Uterus (tissue), 4 donors: ENCODE measurements around the gene TST. TPM values are rescaled to one million over a fixed set of nuclear protein-coding genes. Genes with fewer than 3 reads are reported as not detected.

Source experiments
- DNase-seq, 2 donors: peaks; one replicate each; pipeline ENCODE4 v3.0.0-alpha.2; 2019 to 2020
- H3K27ac ChIP-seq, 2 donors: fragments of 200-600 bp; sonication (generic); 1 replicate in 1 of 2; 2 replicates in 1 of 2; pipeline ENCODE4 v1.5.1; 2016 to 2018
- H3K27me3 ChIP-seq, 2 donors: fragments of 200-600 bp; sonication (generic); one replicate each; pipeline ENCODE4 v1.5.1; 2018 to 2019; ENCODE audit warnings: control low read depth in 1 of 2
- H3K36me3 ChIP-seq, 2 donors: fragments of 200-600 bp; sonication (generic); one replicate each; pipeline ENCODE4 v1.5.1; 2019; ENCODE audit warnings: control low read depth in 1 of 2
- H3K4me1 ChIP-seq, 2 donors: fragments of 200-600 bp; sonication (generic); one replicate each; pipeline ENCODE4 v1.5.1; 2018 to 2019; ENCODE audit warnings: control low read depth in 1 of 2
- H3K4me3 ChIP-seq, 2 donors: fragments of 200-600 bp; sonication (generic); 1 replicate in 1 of 2; 2 replicates in 1 of 2; pipeline ENCODE4 v1.5.1; 2018 to 2019; ENCODE audit warnings: mild to moderate bottlenecking in 1 of 2
- H3K9me3 ChIP-seq, 2 donors: fragments of 200-600 bp; sonication (generic); one replicate each; pipeline ENCODE4 v1.5.1; 2019; ENCODE audit warnings: control low read depth in 1 of 2
- POLR2A ChIP-seq, 2 donors: fragments of 450-650 bp; IDR thresholded peaks; one replicate each; pipeline ENCODE4 v1.6.1; 2016; ENCODE audit warnings: antibody characterized with exemption in 2 of 2, mild to moderate bottlenecking in 1 of 2, moderate library complexity in 1 of 2
- intact Hi-C: fragments of 100-400 bp; cut with DNase I; formaldehyde crosslinking; loops from one replicate; pipeline ENCODE4 v1.15.1; 2023; ENCODE audit warnings: low total_unique reads
- total RNA-seq, 4 donors: library from RNA; depleted of rRNA in 3 of 4; stranded (reverse); fragments of >200 nt in 3 of 4; gene quantifications; one replicate each; pipeline versions ENCODE4 v1.1.0 to v1.2.4, GENCODE V29; 2014 to 2023
- TF ChIP-seq, protein P1 (sequence below), 4 experiments: fragments of 200-600 bp in 2 of 4; fragments of 450-650 bp in 2 of 4; sonication (generic) in 2 of 4; IDR thresholded peaks; one replicate each; pipeline ENCODE4 v1.5.1; 2016 to 2019; ENCODE audit warnings: antibody characterized with exemption in 4 of 4, mild to moderate bottlenecking in 2 of 4, moderate library complexity in 1 of 4
- donor health status: DM: yes; HTN: yes; CAD: no.

Gene TST
- total RNA-seq, 4 donors from 2014 or later = 19.6 to 36.8 (median 25.1) TPM

DNA sequence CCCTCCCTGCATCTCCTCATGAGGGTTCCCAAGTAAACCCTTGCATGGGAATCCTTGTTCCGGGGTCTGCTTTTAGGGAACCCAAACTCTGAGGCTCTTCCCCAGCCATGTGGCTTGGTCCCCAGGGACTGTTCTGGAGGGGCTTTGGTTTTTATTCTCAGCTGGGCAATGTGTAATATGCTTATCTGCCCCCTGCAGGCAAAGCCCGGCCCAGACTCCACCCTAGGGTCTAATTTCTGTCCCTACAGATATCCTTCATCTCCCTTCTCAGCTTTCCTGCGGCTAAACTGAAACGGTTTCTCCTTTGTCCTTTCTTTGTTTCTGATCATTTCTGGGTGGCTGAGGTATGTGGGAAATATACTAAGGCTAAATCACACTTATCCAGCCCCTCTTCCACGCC, 37.1 kb downstream of the TST start:
- Histone ChIP-seq H3K27ac (no peak overlapping the region), H3K36me3 (no peaks in the 10 kb centered on the region), H3K27me3 (no peaks in the 10 kb centered on the region), H3K4me1 (no peaks in the 10 kb centered on the region), H3K9me3 (peaks cover 0 to 10% of the 10 kb centered on the region in 2 donors), H3K4me3 (no peak overlapping the region)
- no peak for TF ChIP-seq POLR2A (IDR thresholded peaks at IDR 0.05)
- TF ChIP-seq, protein P1, sequence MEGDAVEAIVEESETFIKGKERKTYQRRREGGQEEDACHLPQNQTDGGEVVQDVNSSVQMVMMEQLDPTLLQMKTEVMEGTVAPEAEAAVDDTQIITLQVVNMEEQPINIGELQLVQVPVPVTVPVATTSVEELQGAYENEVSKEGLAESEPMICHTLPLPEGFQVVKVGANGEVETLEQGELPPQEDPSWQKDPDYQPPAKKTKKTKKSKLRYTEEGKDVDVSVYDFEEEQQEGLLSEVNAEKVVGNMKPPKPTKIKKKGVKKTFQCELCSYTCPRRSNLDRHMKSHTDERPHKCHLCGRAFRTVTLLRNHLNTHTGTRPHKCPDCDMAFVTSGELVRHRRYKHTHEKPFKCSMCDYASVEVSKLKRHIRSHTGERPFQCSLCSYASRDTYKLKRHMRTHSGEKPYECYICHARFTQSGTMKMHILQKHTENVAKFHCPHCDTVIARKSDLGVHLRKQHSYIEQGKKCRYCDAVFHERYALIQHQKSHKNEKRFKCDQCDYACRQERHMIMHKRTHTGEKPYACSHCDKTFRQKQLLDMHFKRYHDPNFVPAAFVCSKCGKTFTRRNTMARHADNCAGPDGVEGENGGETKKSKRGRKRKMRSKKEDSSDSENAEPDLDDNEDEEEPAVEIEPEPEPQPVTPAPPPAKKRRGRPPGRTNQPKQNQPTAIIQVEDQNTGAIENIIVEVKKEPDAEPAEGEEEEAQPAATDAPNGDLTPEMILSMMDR (IDR thresholded peaks at IDR 0.05) = no peak
- intact Hi-C loops = loop anchor here (10.0 kb wide), 1 partner anchor 117 kb away; the partner anchor contains the start of gene NCF4
- DNase-seq = no peak

GRCh38 chr22:36981247-36981775, 37.9 kb downstream of the TST start:
- no peak overlapping the region for H3K4me3 ChIP-seq
- no peak for TF ChIP-seq POLR2A (IDR thresholded peaks at IDR 0.05)
- TF ChIP-seq, protein P1 (IDR thresholded peaks at IDR 0.05) = no peak
- H3K27me3 ChIP-seq = no peaks in the 10 kb centered on the region
- H3K36me3 ChIP-seq = no peaks in the 10 kb centered on the region
- intact Hi-C loops = loop anchor here (10.0 kb wide), 1 partner anchor 117 kb away; the partner anchor contains the start of gene NCF4
- H3K27ac ChIP-seq = no peak overlapping the region
- DNase-seq = no peak
- no peaks in the 10 kb centered on the region for H3K4me1 ChIP-seq
- H3K9me3 ChIP-seq = peaks cover 0 to 9% of the 10 kb centered on the region in 2 donors

DNA sequence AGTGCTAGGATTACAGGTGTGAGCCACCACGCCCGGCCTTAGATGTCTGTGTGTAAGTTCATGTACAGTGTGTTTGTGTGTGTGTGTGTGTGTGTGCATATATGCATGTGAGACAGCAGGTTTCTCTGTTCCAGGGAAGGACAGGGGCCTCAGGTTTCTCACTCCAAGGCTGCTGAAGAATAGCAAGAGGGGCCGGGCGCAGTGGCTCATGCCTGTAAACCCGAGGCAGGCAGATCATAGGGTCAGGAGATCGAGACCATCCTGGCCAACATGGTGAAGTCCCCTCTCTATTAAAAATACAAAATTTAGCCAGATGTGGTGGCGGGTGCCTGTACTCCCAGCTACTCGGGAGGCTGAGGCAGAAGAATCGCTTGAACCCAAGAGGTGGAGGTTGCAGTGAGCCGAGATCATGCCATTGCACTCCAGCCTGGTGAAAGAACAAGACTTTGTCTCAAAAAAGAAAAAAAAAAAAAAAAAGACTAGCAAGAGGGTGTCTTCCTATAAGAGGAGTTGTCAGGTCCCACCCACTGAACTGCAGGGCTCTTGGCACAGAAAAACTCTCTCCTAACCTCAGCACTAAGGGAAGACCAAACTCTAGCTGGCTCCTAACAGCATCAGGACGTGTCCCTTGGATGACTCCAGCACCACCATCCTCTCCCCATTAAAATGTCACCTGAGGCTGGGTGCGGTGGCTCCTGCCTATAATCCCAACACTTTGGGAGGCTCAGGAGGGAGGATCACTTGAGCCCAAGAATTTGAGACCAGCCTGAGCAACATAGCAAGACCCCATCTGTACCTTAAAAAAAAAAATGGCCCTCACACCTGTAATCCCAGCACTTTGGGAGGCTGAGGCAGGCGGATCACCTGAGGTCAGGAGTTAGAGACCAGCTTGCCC, 40.0 kb downstream of the TST start:
- Histone ChIP-seq H3K36me3 (no peaks in the 10 kb centered on the region), H3K4me3 (no peak overlapping the region), H3K4me1 (no peaks in the 10 kb centered on the region), H3K27ac (no peak overlapping the region), H3K9me3 (no peaks in the 10 kb centered on the region), H3K27me3 (no peaks in the 10 kb centered on the region)
- intact Hi-C loops = loop anchor here (10.0 kb wide), 1 partner anchor 194 kb away; no protein-coding TSS in a partner anchor
- no peak for DNase-seq
- no peak for TF ChIP-seq POLR2A (IDR thresholded peaks at IDR 0.05)
- TF ChIP-seq, protein P1 (IDR thresholded peaks at IDR 0.05) = no peak

DNA sequence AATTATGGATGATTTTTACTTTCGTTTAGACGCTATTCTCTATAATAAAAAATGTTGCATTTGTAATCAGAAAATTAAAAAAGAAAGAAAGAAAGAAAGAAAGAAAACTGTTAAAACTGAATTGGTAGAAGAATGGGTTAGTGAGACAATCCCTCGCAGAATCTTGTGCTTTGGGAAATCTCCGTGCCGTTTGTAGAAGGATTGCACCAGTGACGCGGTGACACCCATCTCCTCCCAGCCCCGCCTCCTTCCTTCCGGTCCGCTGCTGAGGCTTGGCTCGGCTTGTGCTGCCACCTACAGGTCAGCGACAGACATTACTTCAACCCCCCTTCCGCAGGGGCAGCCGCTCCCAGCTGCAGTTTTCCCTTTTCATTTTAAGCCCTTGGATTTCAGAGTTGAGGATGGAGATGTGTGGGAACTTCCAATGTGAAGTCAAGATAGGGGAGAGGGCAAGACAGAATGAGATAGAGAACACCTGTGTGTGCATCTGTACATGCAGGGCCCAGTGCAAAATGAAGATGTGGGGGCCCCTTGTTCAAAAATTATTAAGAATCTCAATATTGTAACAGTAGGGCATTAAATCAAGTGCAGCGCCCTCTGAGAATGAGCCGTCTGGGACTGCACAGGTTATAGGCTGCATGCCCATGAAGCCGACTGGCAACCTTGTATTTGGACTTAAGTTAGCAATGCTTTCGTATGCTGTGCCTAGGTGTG, 41.1 kb downstream of the TST start:
- Histone ChIP-seq H3K4me1 (no peaks in the 10 kb centered on the region), H3K27me3 (no peaks in the 10 kb centered on the region), H3K9me3 (no peaks in the 10 kb centered on the region), H3K36me3 (no peaks in the 10 kb centered on the region), H3K27ac (peak overlapping the region in 1 of 2 donors; percentile 48), H3K4me3 (peak overlapping the region; percentile 25 to 34)
- TF ChIP-seq, protein P1 (IDR thresholded peaks at IDR 0.05) = peak; percentile 89 to 98 (median 95)
- TF ChIP-seq POLR2A (IDR thresholded peaks at IDR 0.05) = no peak
- intact Hi-C loops = loop anchor here (10.0 kb wide), 1 partner anchor 193 kb away; no protein-coding TSS in a partner anchor
- peak; percentile 90 to 91 for DNase-seq
